Endothelial cell of umbilical vein (primary cell): ENCODE measurements around the gene PI4KA. TPM values are rescaled to one million over a fixed set of nuclear protein-coding genes. Genes with fewer than 3 reads are reported as not detected.

Experiments
- BruUV-seq: library from RNA; stranded (reverse); fragments of 400-500 nt; replicated peaks from 2 replicates; lab custom pipeline; 2021; lab: Mats Ljungman, UMichigan
- CTCF ChIA-PET: fragments of 300-600, 350-600 bp; sonication (Branson Sonifier 250); formaldehyde crosslinking; loops from one replicate; lab custom pipeline; 2021; ENCODE audit warnings: antibody characterized with exemption, inconsistent platforms; lab: Charles Lee
- POLR2A ChIA-PET: fragments of 300-600, 350-600 bp; sonication (Branson Sonifier 250); formaldehyde crosslinking; loops from one replicate; lab custom pipeline; 2021; ENCODE audit warnings: antibody characterized with exemption, inconsistent platforms; lab: Charles Lee
- DNase-seq: peaks from one replicate; pipeline ENCODE4 v3.0.0-alpha.2; 2011; ENCODE audit warnings: low read depth, low spot score
- FAIRE-seq: peaks from 2 replicates; lab custom pipeline; 2011; peaks lifted over from hg19 to GRCh38; lab: Jason Lieb, UNC
- H2AFZ ChIP-seq: 2 replicates; pipeline ENCODE4 v1.6.0; 2012; ENCODE audit warnings: low read depth, low read length, control low read depth, inconsistent platforms
- H3K27ac ChIP-seq: 2 replicates; pipeline ENCODE4 v1.5.1; 2011; ENCODE audit warnings: low read depth, mild to moderate bottlenecking, control low read depth, low read length, moderate library complexity; ENCODE audit not compliant: insufficient read depth
- H3K27me3 ChIP-seq, 2 experiments: 2 replicates each; pipeline versions ENCODE4 v1.6.0 to v1.6.1; 2011; ENCODE audit warnings: low read length in 2 of 2, mixed read lengths in 1 of 2; ENCODE audit not compliant: control insufficient read depth in 2 of 2, insufficient read depth in 2 of 2
- H3K36me3 ChIP-seq, 2 experiments: 2 replicates in 1 of 2; 3 replicates in 1 of 2; pipeline ENCODE4 v1.5.1; 2011; ENCODE audit warnings: low read length in 2 of 2, mild to moderate bottlenecking in 1 of 2, moderate library complexity in 1 of 2; ENCODE audit not compliant: control insufficient read depth in 2 of 2, insufficient read depth in 2 of 2; ENCODE audit errors: extremely low read depth in 1 of 2
- H3K4me1 ChIP-seq: 3 replicates; pipeline ENCODE4 v1.5.1; 2011; ENCODE audit warnings: mild to moderate bottlenecking, low read length; ENCODE audit not compliant: control insufficient read depth, insufficient read depth; ENCODE audit errors: extremely low read depth
- H3K4me2 ChIP-seq: 2 replicates; pipeline ENCODE4 v1.6.1; 2011; ENCODE audit warnings: low read length, control low read depth, mixed read lengths; ENCODE audit not compliant: insufficient read depth
- H3K4me3 ChIP-seq, 3 experiments: fragments of 200-600 bp in 1 of 3; sonication (generic), shearing (Covaris generic) in 1 of 3; replicated peaks in 1 of 3; 2 replicates each; pipeline ENCODE4 v1.5.1; 2011 to 2016; ENCODE audit warnings: control low read depth in 3 of 3, low read length in 3 of 3, mild to moderate bottlenecking in 2 of 3, inconsistent platforms in 1 of 3, low read depth in 1 of 3, moderate library complexity in 1 of 3; ENCODE audit not compliant: insufficient read depth in 1 of 3
- H3K79me2 ChIP-seq: 2 replicates; pipeline ENCODE4 v1.6.0; 2012; ENCODE audit warnings: low read length, inconsistent platforms; ENCODE audit not compliant: control insufficient read depth, insufficient read depth
- H3K9ac ChIP-seq: replicated peaks from 2 replicates; pipeline ENCODE3; 2011; ENCODE audit warnings: low read length, control low read depth; ENCODE audit not compliant: insufficient read depth; ENCODE audit errors: extremely low read depth
- H3K9me1 ChIP-seq: replicated peaks from 3 replicates; pipeline ENCODE4 v1.6.0; 2011; ENCODE audit warnings: mild to moderate bottlenecking, low read length; ENCODE audit not compliant: control insufficient read depth, insufficient read depth; ENCODE audit errors: extremely low read depth
- H3K9me3 ChIP-seq: replicated peaks from 2 replicates; pipeline ENCODE4 v1.5.1; 2012; ENCODE audit warnings: low read length, inconsistent platforms; ENCODE audit not compliant: control insufficient read depth, insufficient read depth
- H4K20me1 ChIP-seq: replicated peaks from 2 replicates; pipeline ENCODE3; 2011; ENCODE audit warnings: mild to moderate bottlenecking, low read length; ENCODE audit not compliant: control insufficient read depth, insufficient read depth; ENCODE audit errors: extremely low read depth
- EZH2 ChIP-seq: IDR thresholded peaks from 2 replicates; pipeline ENCODE4 v1.6.1; 2012; ENCODE audit warnings: borderline replicate concordance, low read depth, mild to moderate bottlenecking, moderate library complexity, low read length, inconsistent platforms; ENCODE audit not compliant: severe bottlenecking
- FOS ChIP-seq: IDR thresholded peaks from 2 replicates; pipeline ENCODE4 v1.6.1; 2011; ENCODE audit warnings: mild to moderate bottlenecking, low read length, moderate library complexity, borderline replicate concordance; ENCODE audit not compliant: insufficient read depth
- GATA2 ChIP-seq: IDR thresholded peaks from 2 replicates; pipeline ENCODE4 v1.7.0; 2011; ENCODE audit warnings: low read depth, mild to moderate bottlenecking, moderate library complexity, mixed read lengths, low read length; ENCODE audit not compliant: insufficient read length, insufficient read depth
- JUN ChIP-seq: IDR thresholded peaks from 2 replicates; pipeline ENCODE4 v1.6.1; 2011; ENCODE audit warnings: borderline replicate concordance, low read depth; ENCODE audit not compliant: insufficient read length, insufficient read depth
- MYC ChIP-seq: IDR thresholded peaks from one replicate; pipeline ENCODE4 v1.6.1; 2011; ENCODE audit warnings: mild to moderate bottlenecking, low read depth, low read length
- POLR2A ChIP-seq: IDR thresholded peaks from 2 replicates; pipeline ENCODE4 v1.6.1; 2012; ENCODE audit warnings: low read depth, mild to moderate bottlenecking, control low read depth, low read length
- POLR2AphosphoS5 ChIP-seq: IDR thresholded peaks from 2 replicates; pipeline ENCODE4 v1.6.1; 2012; ENCODE audit warnings: low read depth, mild to moderate bottlenecking, control low read depth, low read length, moderate library complexity; ENCODE audit not compliant: insufficient read depth
- dilution Hi-C: fragments of 300-500 bp; cut with MboI; formaldehyde crosslinking; loops from one replicate; pipeline ENCODE4 v1.15.0; 2019; ENCODE audit warnings: low sequenced_read_pairs; ENCODE audit not compliant: extremely low pct_ligation_motif_present
- intact Hi-C: fragments of 100-400 bp; cut with micrococcal nuclease; formaldehyde crosslinking; loops from one replicate; pipeline ENCODE4 v1.10.0; 2022
- polyA plus RNA-seq, 4 experiments: library from polyadenylated mRNA; depleted of rRNA in 3 of 4; stranded (reverse) in 3 of 4; unstranded in 1 of 4; fragments of >200 nt; gene quantifications; 2 replicates each; pipeline versions ENCODE4 v1.2.1 to v1.2.3, GENCODE V29; 2011 to 2012; ENCODE audit warnings: missing spikeins in 1 of 4
- total RNA-seq: library from RNA; stranded (reverse); gene quantifications from 2 replicates; pipeline ENCODE4 v1.2.3, GENCODE V29; 2021
- TF ChIP-seq, protein P1 (sequence below), 2 donors: IDR thresholded peaks; 1 replicate in 1 of 2; 2 replicates in 1 of 2; pipeline ENCODE4 v1.5.1; 2011; ENCODE audit warnings: low read length in 2 of 2, mild to moderate bottlenecking in 2 of 2, moderate library complexity in 2 of 2, control low read depth in 1 of 2, inconsistent platforms in 1 of 2, low read depth in 1 of 2; ENCODE audit not compliant: insufficient read depth in 1 of 2; ENCODE audit errors: extremely low read depth in 1 of 2
- TF ChIP-seq, protein P2 (sequence below): IDR thresholded peaks from 2 replicates; pipeline ENCODE4 v1.6.1; 2011; ENCODE audit not compliant: insufficient read depth, insufficient read length

The PI4KA gene
- total and polyA plus RNA-seq, 2 donors (not counting 3 experiments of a cell fraction or from before 2014, with no cell fraction given) = 28.9 to 56.4 TPM

DNA sequence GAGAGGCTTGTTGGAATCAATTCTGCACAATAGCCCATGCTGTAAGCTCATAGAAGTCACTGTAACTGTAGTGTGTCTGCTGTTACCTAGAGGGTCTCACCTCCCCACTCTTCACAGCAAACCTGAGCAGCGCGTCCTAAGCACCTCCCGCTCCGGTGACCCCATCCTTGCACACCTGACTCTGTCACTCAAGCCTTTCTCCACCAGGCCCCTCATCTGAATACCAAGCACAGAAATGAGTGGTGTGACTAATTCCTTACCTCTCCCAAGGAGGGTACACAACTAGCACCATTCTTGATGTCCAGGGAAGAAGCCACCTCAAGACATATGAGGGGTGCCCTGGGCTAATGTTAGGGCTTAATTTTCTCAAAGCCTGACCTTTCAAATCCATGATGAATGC, 71.4 kb downstream of the PI4KA start:
- peaks cover 26% of the 10 kb centered on the region for H3K4me1 ChIP-seq
- dilution Hi-C loops (no loop called here), intact Hi-C loops (no loop called here)
- no peaks in the 10 kb centered on the region for H3K79me2 ChIP-seq
- H3K4me2 ChIP-seq = no peak overlapping the region
- FAIRE-seq = no peak
- TF ChIP-seq, protein P1, sequence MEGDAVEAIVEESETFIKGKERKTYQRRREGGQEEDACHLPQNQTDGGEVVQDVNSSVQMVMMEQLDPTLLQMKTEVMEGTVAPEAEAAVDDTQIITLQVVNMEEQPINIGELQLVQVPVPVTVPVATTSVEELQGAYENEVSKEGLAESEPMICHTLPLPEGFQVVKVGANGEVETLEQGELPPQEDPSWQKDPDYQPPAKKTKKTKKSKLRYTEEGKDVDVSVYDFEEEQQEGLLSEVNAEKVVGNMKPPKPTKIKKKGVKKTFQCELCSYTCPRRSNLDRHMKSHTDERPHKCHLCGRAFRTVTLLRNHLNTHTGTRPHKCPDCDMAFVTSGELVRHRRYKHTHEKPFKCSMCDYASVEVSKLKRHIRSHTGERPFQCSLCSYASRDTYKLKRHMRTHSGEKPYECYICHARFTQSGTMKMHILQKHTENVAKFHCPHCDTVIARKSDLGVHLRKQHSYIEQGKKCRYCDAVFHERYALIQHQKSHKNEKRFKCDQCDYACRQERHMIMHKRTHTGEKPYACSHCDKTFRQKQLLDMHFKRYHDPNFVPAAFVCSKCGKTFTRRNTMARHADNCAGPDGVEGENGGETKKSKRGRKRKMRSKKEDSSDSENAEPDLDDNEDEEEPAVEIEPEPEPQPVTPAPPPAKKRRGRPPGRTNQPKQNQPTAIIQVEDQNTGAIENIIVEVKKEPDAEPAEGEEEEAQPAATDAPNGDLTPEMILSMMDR (IDR thresholded peaks at IDR 0.05; ENCODE audit: extremely low read depth in 1 of 2, insufficient read depth in 1 of 2, low read depth in 1 of 2, low read length in 2 of 2) = no peak
- no peak for TF ChIP-seq GATA2
- no peak for TF ChIP-seq FOS
- TF ChIP-seq JUN = no peak
- no peak for TF ChIP-seq EZH2
- TF ChIP-seq, protein P2, sequence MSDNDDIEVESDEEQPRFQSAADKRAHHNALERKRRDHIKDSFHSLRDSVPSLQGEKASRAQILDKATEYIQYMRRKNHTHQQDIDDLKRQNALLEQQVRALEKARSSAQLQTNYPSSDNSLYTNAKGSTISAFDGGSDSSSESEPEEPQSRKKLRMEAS = no peak
- no peak for TF ChIP-seq POLR2AphosphoS5
- no peak for TF ChIP-seq POLR2A
- no peak for TF ChIP-seq MYC
- no TSS peak for BruUV-seq
- H3K27ac ChIP-seq = no peak overlapping the region
- H3K27me3 ChIP-seq = no peaks in the 10 kb centered on the region
- H3K9me3 ChIP-seq = no peaks in the 10 kb centered on the region
- CTCF ChIA-PET = no interaction called here
- H4K20me1 ChIP-seq = no peaks in the 10 kb centered on the region
- POLR2A ChIA-PET = no interaction called here
- no peak overlapping the region for H3K9ac ChIP-seq
- H3K36me3 ChIP-seq = peaks cover 3 to 6% of the 10 kb centered on the region in 2 experiments
- no peak overlapping the region for H2AFZ ChIP-seq
- no peak overlapping the region for H3K4me3 ChIP-seq
- DNase-seq = no peak
- no peaks in the 10 kb centered on the region for H3K9me1 ChIP-seq
